GM12874 (cell line): ENCODE results near the gene PYGB.

Experiments
- CTCF ChIP-seq: IDR thresholded peaks from 2 replicates; pipeline ENCODE4 v1.5.1; 2011; ENCODE audit warnings: low read depth, mild to moderate bottlenecking, control low read depth, low read length, moderate library complexity; ENCODE audit not compliant: insufficient read depth

The PYGB gene

GRCh38 chr20:25325073-25325472 is 77.2 kb downstream of the PYGB start:
- no peak for TF ChIP-seq CTCF

GRCh38 chr20:25325997-25326396 is 78.1 kb downstream of the PYGB start:
- TF ChIP-seq CTCF = no peak

- TF ChIP-seq CTCF = no peak
Observed at GRCh38 chr20:25327521-25328235, 79.8 kb downstream of the PYGB start.

- no peak for TF ChIP-seq CTCF
Observed at GRCh38 chr20:25328954-25329498, 81.1 kb downstream of the PYGB start.

GRCh38 chr20:25336561-25337422 is 88.9 kb downstream of the PYGB start:
- no peak for TF ChIP-seq CTCF

- TF ChIP-seq CTCF = no peak
Observed at GRCh38 chr20:25338112-25339023, 90.5 kb downstream of the PYGB start.

- no peak for TF ChIP-seq CTCF
Observed at GRCh38 chr20:25339608-25340007, 91.7 kb downstream of the PYGB start.
